CD8-positive, alpha-beta memory T cell (primary cell): ENCODE results near the gene COL10A1. TPM values are rescaled to one million over a fixed set of nuclear protein-coding genes. Genes with fewer than 3 reads are reported as not detected.

Source experiments
- CTCF ChIA-PET: fragments of 350-600 bp; sonication (Branson Sonifier 250); formaldehyde crosslinking; loops from one replicate; lab custom pipeline; 2021; ENCODE audit warnings: antibody characterized with exemption; lab: Charles Lee
- POLR2A ChIA-PET: fragments of 350-600 bp; sonication (Branson Sonifier 250); formaldehyde crosslinking; loops from one replicate; lab custom pipeline; 2021; ENCODE audit warnings: antibody characterized with exemption; lab: Charles Lee
- DNase-seq, 5 donors: peaks; one replicate each; pipeline versions ENCODE4 v3.0.0 to v3.0.0-alpha.2; 2020 to 2022; ENCODE audit warnings: mixed read lengths in 1 of 5
- H3K27ac ChIP-seq: one replicate; pipeline ENCODE4 v1.7.0; 2013; ENCODE audit warnings: low read depth, mild to moderate bottlenecking, low read length, moderate library complexity
- H3K27me3 ChIP-seq: 2 replicates; pipeline ENCODE4 v1.7.0; 2013; ENCODE audit warnings: low read length, mild to moderate bottlenecking; ENCODE audit not compliant: insufficient read depth, poor library complexity, severe bottlenecking
- H3K36me3 ChIP-seq: 2 replicates; pipeline ENCODE4 v1.7.0; 2013; ENCODE audit warnings: mild to moderate bottlenecking, low read length, moderate library complexity; ENCODE audit not compliant: insufficient read depth
- H3K4me1 ChIP-seq: 2 replicates; pipeline ENCODE4 v1.7.0; 2013; ENCODE audit warnings: mild to moderate bottlenecking, low read length, moderate library complexity; ENCODE audit not compliant: insufficient read depth
- H3K4me3 ChIP-seq: 2 replicates; pipeline ENCODE4 v1.7.0; 2013; ENCODE audit warnings: mild to moderate bottlenecking, low read length
- H3K9me3 ChIP-seq: 2 replicates; pipeline ENCODE4 v1.7.0; 2013; ENCODE audit warnings: mild to moderate bottlenecking, low read length
- H3K27ac Mint-ChIP-seq, 8 donors: one replicate each; pipeline ENCODE4 v1.8.0; 2020 to 2021; ENCODE audit warnings: mixed read lengths in 8 of 8, mild to moderate bottlenecking in 6 of 8, inconsistent platforms in 3 of 8, moderate library complexity in 3 of 8
- H3K27me3 Mint-ChIP-seq, 2 donors: one replicate each; pipeline ENCODE4 v1.8.0; 2020 to 2021; ENCODE audit warnings: mixed read lengths in 2 of 2, mild to moderate bottlenecking in 1 of 2, moderate library complexity in 1 of 2
- H3K36me3 Mint-ChIP-seq, 3 donors: one replicate each; pipeline ENCODE4 v1.8.0; 2020 to 2021; ENCODE audit warnings: mixed read lengths in 3 of 3, inconsistent platforms in 1 of 3, mild to moderate bottlenecking in 1 of 3
- H3K4me1 Mint-ChIP-seq, 3 donors: one replicate each; pipeline ENCODE4 v1.8.0; 2020 to 2021; ENCODE audit warnings: mixed read lengths in 3 of 3, inconsistent platforms in 1 of 3, mild to moderate bottlenecking in 1 of 3
- H3K4me3 Mint-ChIP-seq, 7 donors: one replicate each; pipeline ENCODE4 v1.8.0; 2020 to 2021; ENCODE audit warnings: mixed read lengths in 7 of 7, mild to moderate bottlenecking in 6 of 7, moderate library complexity in 4 of 7, inconsistent platforms in 2 of 7
- H3K9me3 Mint-ChIP-seq, 5 donors: one replicate each; pipeline ENCODE4 v1.8.0; 2020 to 2022; ENCODE audit warnings: mixed read lengths in 5 of 5, mild to moderate bottlenecking in 3 of 5, moderate library complexity in 2 of 5, inconsistent platforms in 1 of 5
- polyA plus RNA-seq: library from polyadenylated mRNA; unstranded; fragments of 300-500 nt; fragmentation: Illumina TruSeq; gene quantifications from one replicate; pipeline ENCODE4 v1.2.3, GENCODE V29; 2021
- total RNA-seq, 2 experiments: library from RNA; stranded (reverse); gene quantifications; one replicate each; pipeline ENCODE4 v1.2.3, GENCODE V29; 2021

The COL10A1 gene
- total and polyA plus RNA-seq, 3 experiments from 2014 or later = not detected

DNA sequence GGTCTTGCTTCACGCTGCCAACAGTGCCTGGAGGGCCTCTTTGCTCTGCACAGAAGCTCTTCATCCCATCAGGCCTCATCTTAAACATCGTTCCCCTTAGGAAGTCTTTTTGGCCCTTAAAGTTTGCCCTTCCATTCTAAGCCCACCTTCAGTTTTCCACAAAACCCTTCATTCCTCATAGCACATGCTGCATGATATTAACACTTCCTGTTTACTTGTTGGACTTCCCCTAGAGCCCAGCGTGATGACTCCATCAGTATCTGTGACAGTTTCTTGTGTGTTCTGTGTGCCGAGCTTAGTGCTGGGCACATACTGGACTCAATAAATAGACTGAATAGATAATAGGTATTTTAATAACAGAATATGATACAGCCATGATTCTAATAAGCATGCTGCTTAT lies 23.1 kb downstream of the COL10A1 start:
- H3K4me1 ChIP-seq = peaks cover 28% of the 10 kb centered on the region

GRCh38 chr6:116101790-116102189 lies 24.1 kb downstream of the COL10A1 start:
- Mint-ChIP-seq H3K36me3 (peaks cover 0 to 21% (median 9%) of the 10 kb centered on the region in 3 donors), H3K27ac (peak overlapping the region in 7 of 8 donors; percentile 53 to 94 (median 93)), H3K9me3 (peaks cover 0 to under 1% (median 0%) of the 10 kb centered on the region in 5 donors), H3K4me3 (peak overlapping the region; percentile 91 to 98 (median 95)), H3K27me3 (peaks cover 0 to 2% of the 10 kb centered on the region in 2 donors), H3K4me1 (peaks cover 51 to 67% (median 65%) of the 10 kb centered on the region in 3 donors)
- ChIA-PET CTCF (interaction anchor here (1.2 to 1.3 kb wide), 2 partner anchors 90 to 91 kb away, joined by 3 to 5 read pairs; no protein-coding TSS in a partner anchor), POLR2A (interaction anchor here (1.5 to 1.9 kb wide), 3 partner anchors 177 to 579 kb away, joined by 4 to 15 read pairs (median 10); partner anchors contain the start of genes KPNA5, RWDD1 and TSPYL1)
- H3K27ac ChIP-seq = peak overlapping the region; percentile 86
- peak overlapping the region; percentile 75 for H3K4me3 ChIP-seq
- no peaks in the 10 kb centered on the region for H3K36me3 ChIP-seq
- DNase-seq = no peak
- no peaks in the 10 kb centered on the region for H3K9me3 ChIP-seq
- peaks cover 28% of the 10 kb centered on the region for H3K4me1 ChIP-seq
- no peaks in the 10 kb centered on the region for H3K27me3 ChIP-seq

More for the DNA sequence above, 23.1 kb downstream of the COL10A1 start:
- H3K27ac ChIP-seq = no peak overlapping the region
- H3K27ac Mint-ChIP-seq = peak overlapping the region in 4 of 8 donors; percentile 12 to 61 (median 28)
- H3K36me3 ChIP-seq = no peaks in the 10 kb centered on the region
- H3K27me3 ChIP-seq = no peaks in the 10 kb centered on the region
- ChIA-PET CTCF (interaction anchor here (1.0 kb wide), 1 partner anchor 10 kb away, joined by 3 read pairs; no protein-coding TSS in a partner anchor), POLR2A (interaction anchor here (1.9 kb wide), 1 partner anchor 176 kb away, joined by 10 read pairs; the partner anchor contains the start of gene TSPYL1)
- H3K4me3 ChIP-seq = no peak overlapping the region
- no peaks in the 10 kb centered on the region for H3K9me3 Mint-ChIP-seq
- H3K4me1 Mint-ChIP-seq = peaks cover 51 to 69% (median 65%) of the 10 kb centered on the region in 3 donors
- H3K9me3 ChIP-seq = no peaks in the 10 kb centered on the region
- H3K4me3 Mint-ChIP-seq = peak overlapping the region; percentile 1 to 98 (median 59)
- DNase-seq = no peak
- H3K36me3 Mint-ChIP-seq = peaks cover 0 to 28% (median 9%) of the 10 kb centered on the region in 3 donors
- H3K27me3 Mint-ChIP-seq = peaks cover 0 to 2% of the 10 kb centered on the region in 2 donors

DNA sequence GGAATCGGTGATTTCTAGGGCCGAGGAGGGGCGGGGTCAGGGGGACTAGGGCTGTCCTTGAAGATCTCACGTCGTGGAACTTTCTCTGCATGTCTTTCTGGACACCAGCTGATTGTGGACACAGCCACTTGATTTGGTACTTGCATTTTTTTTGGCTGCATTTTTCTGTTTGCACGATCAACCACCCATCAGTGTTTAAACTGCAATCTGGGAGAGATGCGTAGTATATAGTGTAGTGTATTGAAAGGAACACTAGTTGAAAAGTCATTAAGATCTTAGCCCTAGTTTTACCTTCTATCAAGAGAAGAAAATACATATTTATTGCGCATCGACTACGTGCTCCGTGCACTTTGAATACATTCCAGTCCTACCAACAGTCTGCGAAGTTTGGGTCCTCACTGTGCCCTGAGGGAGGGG lies 24.6 kb downstream of the COL10A1 start:
- Histone ChIP-seq H3K36me3 (no peaks in the 10 kb centered on the region), H3K9me3 (no peaks in the 10 kb centered on the region), H3K4me3 (peak overlapping the region; percentile 75), H3K27ac (peak overlapping the region; percentile 86), H3K4me1 (peaks cover 28% of the 10 kb centered on the region), H3K27me3 (no peaks in the 10 kb centered on the region)
- peaks cover 0 to 5% (median 2%) of the 10 kb centered on the region in 5 donors for H3K9me3 Mint-ChIP-seq
- H3K27ac Mint-ChIP-seq = peak overlapping the region; percentile 53 to 94 (median 92)
- ChIA-PET POLR2A (interaction anchor here (0.6 to 1.9 kb wide), 6 partner anchors 10 to 1374 kb away, joined by 3 to 15 read pairs (median 4); partner anchors contain the start of genes KPNA5, RWDD1, TSPYL1 and TSPYL4), CTCF (interaction anchor here (1.2 to 1.4 kb wide), 3 partner anchors 8 to 90 kb away, joined by 3 to 9 read pairs (median 5); no protein-coding TSS in a partner anchor)
- H3K4me3 Mint-ChIP-seq = peak overlapping the region; percentile 91 to 98 (median 95)
- H3K27me3 Mint-ChIP-seq = peaks cover 0 to 2% of the 10 kb centered on the region in 2 donors
- peaks cover 4 to 19% (median 9%) of the 10 kb centered on the region in 3 donors for H3K36me3 Mint-ChIP-seq
- no peak for DNase-seq
- peaks cover 51 to 66% (median 63%) of the 10 kb centered on the region in 3 donors for H3K4me1 Mint-ChIP-seq

DNA sequence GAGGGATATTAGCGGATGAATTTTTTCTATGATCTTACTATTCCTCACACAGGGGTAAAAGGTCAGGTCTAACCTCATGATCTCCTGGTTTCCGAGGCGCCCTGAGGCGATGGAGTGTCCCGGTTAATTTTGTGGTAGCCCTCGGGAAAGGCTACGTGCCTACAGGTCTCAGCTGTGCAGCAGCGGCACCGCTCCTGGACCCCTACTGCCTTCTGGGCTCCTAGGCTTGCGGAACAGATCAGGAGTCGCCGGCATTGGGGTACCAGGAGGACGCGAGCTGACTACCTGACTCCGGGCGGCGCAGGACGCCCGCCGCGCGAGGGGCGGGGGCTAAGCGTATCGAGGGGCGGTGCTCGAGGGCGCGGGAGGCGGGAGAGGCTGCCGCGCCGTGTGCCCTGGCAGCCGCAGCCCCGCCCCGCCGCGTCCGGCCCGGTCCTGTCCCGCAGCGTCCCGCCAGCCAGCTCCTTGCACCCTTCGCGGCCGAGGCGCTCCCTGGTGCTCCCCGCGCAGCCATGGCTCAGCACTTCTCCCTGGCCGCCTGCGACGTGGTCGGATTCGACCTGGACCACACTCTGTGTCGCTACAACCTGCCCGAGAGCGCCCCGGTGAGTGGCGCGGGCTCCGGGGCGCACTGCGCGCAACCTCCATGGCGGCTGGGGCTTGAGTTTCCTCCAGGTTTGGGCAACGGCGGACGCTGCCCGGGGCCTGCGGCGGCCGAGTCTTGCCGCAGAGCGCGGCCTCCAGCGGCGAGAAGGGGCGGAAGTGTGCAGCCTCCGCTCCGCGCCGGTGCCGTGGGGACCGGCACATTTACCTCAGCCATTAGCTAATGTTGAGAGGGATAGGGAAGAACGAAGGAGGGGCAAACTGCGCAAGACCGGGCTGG lies 25.3 kb downstream of the COL10A1 start, which contains the start of gene NT5DC1:
NT5DC1 (plus strand) TSS at position 435 of the 883 bp plus-strand sequence; CDS start at position 513, 78 bp downstream.
- Histone ChIP-seq H3K27me3 (no peaks in the 10 kb centered on the region), H3K4me1 (peaks cover 28% of the 10 kb centered on the region), H3K9me3 (no peaks in the 10 kb centered on the region), H3K36me3 (no peaks in the 10 kb centered on the region), H3K27ac (peak within 1 kb of the TSS; percentile 86), H3K4me3 (peak within 1 kb of the TSS; percentile 75)
- Mint-ChIP-seq H3K36me3 (peaks cover 9 to 19% (median 10%) of the 10 kb centered on the region in 3 donors), H3K4me3 (peak within 1 kb of the TSS; percentile 91 to 98 (median 95)), H3K4me1 (peaks cover 45 to 59% (median 57%) of the 10 kb centered on the region in 3 donors), H3K27me3 (peaks cover 0 to 2% of the 10 kb centered on the region in 2 donors), H3K27ac (peak within 1 kb of the TSS; percentile 53 to 97 (median 94)), H3K9me3 (peaks cover 0 to 9% (median 6%) of the 10 kb centered on the region in 5 donors)
- ChIA-PET CTCF (interaction anchor here (0.6 to 1.4 kb wide), 4 partner anchors 9 to 90 kb away, joined by 3 to 9 read pairs (median 4); no protein-coding TSS in a partner anchor), POLR2A (interaction anchor here (0.6 to 1.9 kb wide), 10 partner anchors 11 to 1374 kb away, joined by 3 to 15 read pairs (median 4); partner anchors contain the start of genes KPNA5, RWDD1, TSPYL1 and TSPYL4)
- peak; percentile 75 to 87 (median 81) for DNase-seq

- peaks cover 28% of the 10 kb centered on the region for H3K4me1 ChIP-seq
- Mint-ChIP-seq H3K27ac (no peak overlapping the region), H3K4me1 (peaks cover 32 to 43% (median 41%) of the 10 kb centered on the region in 3 donors), H3K9me3 (peaks cover 0 to 11% (median 8%) of the 10 kb centered on the region in 5 donors), H3K4me3 (peak overlapping the region in 1 of 7 donors; percentile 95), H3K27me3 (peaks cover 0 to under 1% of the 10 kb centered on the region in 2 donors), H3K36me3 (peaks cover 5 to 10% (median 10%) of the 10 kb centered on the region in 3 donors)
- no peaks in the 10 kb centered on the region for H3K36me3 ChIP-seq
- H3K4me3 ChIP-seq = no peak overlapping the region
- ChIA-PET CTCF (no interaction called here), POLR2A (no interaction called here)
- no peak for DNase-seq
- H3K27ac ChIP-seq = no peak overlapping the region
- no peaks in the 10 kb centered on the region for H3K27me3 ChIP-seq
- no peaks in the 10 kb centered on the region for H3K9me3 ChIP-seq
Measured at GRCh38 chr6:116099036-116099435, 26.9 kb downstream of the COL10A1 start.

DNA sequence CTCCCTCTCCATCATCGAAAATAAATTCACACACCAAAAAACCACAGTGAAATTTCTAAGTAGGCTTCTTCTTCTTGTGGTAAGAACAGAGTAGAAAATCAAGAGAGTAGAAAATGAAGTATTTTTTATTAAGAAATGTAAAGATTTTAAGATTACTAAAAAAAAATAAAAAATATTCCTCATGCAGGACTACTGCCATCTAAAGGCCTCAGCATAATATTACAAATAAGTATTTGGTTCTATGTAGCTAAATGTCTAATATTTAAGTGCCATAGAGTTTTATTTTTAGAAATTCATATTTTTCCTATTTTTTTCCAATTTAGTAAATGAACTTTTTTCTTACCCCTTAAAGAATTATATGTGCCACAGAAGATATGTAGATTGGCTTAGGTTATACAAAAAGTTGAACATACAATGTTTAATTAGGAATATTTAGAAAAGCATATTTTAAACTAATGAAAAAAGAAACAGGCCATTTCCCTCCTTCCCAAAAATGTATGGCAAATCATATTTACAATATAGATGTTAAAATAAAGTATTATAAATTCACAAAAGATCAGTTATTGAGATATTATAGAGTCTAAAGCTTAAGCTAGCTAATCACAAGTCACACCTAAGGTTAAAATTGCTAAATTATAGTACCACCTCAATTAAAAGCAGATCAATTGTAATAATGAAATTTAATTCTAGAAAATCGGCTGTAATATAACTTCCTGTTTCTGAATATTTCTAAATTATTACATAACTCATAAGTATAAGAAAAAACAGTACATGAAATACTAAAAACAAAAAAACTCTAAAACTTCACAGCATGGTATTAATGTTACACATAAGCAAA lies 28.7 kb downstream of the COL10A1 start:
- no peaks in the 10 kb centered on the region for H3K9me3 ChIP-seq
- no peak overlapping the region for H3K27ac ChIP-seq
- H3K4me3 ChIP-seq = no peak overlapping the region
- ChIA-PET CTCF (interaction anchor here (0.8 to 2.5 kb wide), 3 partner anchors 27 to 85 kb away, joined by 3 to 16 read pairs (median 5); no protein-coding TSS in a partner anchor), POLR2A (no interaction called here)
- H3K27me3 Mint-ChIP-seq = peaks cover 0 to 13% of the 10 kb centered on the region in 2 donors
- H3K36me3 Mint-ChIP-seq = peaks cover 0 to 14% (median 6%) of the 10 kb centered on the region in 3 donors
- peak overlapping the region in 1 of 7 donors; percentile 32 for H3K4me3 Mint-ChIP-seq
- H3K27me3 ChIP-seq = no peaks in the 10 kb centered on the region
- peaks cover 14% of the 10 kb centered on the region for H3K4me1 ChIP-seq
- DNase-seq = peak in 1 of 5 donors; percentile 10
- H3K9me3 Mint-ChIP-seq = peaks cover 0 to 11% (median 8%) of the 10 kb centered on the region in 5 donors
- no peak overlapping the region for H3K27ac Mint-ChIP-seq
- H3K36me3 ChIP-seq = no peaks in the 10 kb centered on the region
- peaks cover 17 to 25% (median 22%) of the 10 kb centered on the region in 3 donors for H3K4me1 Mint-ChIP-seq
